HG03175 (cell line): ENCODE results near the gene LRRC28.

Experiments used
- ATAC-seq: cut with Tn5 transposase; IDR thresholded peaks from one replicate; pipeline ENCODE4 v1.9.1; 2021; ENCODE audit warnings: mild to moderate bottlenecking, moderate library complexity; ENCODE audit not compliant: unreplicated experiment

Gene LRRC28

DNA sequence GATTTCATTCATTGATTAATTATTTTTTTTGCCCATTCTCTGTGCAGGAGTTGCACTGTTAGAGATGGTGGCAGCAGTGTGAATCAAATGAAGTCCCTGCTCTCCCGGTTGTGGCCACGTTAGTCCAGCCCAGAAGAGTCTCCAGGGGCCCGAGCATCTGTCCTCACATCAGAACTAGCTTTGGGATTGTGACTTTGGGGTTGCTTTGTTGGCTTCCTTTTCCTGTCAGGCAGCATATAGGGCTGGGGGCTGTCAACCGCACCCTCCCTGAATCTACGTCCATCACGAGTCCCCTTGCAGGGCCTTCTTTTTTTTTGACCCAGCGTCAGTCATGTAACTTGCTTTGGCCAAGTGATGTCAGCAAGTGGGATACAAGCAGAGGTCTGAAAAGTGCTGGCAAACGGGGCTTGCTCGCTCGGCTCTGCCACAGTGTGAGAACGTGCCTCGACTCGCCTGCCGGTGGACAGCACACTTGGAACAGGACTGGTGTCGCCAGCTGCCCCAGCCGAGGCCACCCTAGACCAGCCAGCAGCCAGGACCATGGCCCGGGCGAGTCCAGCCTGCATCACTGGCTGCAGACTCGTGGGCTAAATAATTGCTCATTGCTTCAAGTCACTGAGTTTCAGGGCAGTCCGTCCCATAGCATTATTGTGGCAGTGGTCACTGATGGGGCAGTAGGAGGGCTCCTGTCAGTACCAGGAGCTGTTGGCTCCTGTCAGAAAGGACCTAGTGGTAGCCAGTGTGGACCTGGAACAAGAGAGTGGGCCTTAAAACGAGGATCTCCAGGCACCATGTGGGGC lies 162.9 kb downstream of the LRRC28 start:
- ATAC-seq = no peak

DNA sequence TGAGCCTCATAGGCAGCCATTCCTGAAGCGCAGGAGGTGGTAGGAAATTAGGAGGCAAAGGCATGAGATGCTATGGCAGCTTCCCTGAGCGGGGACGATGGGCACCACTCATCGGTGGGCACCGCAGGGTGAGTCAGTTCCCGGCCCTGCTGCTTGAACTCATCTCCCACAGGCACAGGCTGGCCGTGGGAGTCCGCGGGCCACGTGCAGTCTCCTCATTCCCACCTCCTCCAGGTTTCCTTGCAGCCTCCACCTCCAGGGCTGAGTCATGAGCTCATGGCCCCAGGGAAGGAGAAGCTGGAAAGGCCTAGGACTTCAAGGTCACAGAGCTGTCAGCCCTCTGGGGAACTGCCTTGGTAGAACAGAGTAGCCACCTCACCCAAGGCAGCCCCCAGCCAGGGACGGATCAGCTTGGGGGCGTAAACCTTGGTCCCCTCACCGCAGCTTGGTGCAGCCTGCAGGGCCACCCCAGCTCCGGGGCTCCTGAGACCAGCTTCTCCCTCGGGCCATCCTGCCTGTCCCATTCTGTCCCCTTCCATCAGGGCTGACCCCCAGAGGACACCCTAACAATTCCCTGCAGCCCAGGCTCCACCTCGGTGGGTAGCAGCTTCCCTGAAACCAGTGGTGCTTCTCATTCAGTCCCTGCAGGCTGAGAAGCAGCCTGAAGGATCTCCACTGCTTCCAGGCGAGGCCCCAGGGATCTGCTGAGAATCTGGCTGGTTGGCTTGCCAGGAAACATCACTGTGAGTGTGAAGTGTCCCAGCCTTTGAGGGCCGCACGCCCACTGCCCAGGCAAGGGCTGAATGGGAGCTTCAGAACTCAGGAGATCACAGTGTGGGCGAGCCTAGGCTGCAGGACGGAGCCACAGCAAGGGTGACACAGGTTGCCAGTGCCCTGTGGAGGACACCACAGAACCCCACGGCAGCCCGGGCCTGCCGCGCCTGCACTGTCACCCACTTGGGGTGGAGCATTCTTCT lies 163.8 kb downstream of the LRRC28 start:
- no peak for ATAC-seq

DNA sequence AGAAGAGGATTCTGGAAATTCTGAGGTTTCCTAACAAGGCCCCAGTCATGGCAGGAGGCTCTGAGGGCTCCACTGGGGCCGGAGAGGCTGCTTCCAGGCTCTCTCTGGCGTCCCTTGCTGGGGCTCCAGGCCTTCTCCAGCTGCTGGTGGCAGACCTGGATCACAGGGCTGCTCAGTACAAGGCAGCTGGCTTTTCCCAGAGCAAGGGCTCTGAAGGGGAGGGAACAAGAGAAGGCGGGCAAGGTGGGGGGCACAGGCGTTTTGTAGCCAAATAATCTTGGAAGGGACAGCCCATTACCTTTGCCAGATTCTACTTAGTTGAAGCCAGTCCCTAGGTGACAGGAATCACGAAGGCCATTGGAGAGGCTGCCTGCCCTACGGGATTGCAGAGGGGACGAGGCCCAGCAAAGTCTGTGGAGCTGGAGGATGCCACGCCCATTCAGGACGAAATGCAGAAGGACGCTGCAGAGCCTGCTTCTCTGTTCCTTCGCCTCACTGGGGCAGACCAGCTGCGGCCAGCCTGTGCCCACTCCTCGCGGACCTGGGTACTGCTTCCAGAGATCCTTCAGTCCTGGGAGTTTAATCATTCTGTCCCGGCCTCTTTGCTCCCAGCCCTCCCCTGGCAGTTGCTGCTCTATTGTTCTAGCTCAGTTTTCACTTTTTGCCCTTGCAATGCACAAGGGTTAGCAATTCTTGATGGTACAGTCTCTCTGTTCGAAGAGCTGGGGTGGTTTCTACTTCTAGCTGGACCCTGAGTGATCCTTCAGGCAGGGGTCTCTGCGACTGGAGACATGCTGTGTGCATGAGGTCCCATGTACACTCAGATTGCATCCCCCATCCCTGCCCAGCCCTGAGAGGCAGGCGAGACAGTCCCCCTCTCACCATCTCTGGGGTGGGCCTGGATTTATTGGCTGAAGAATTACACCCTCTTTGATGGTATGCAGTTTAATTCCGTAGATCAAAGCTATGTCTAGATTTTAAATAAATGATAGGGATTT lies 165.2 kb downstream of the LRRC28 start:
- no peak for ATAC-seq

DNA sequence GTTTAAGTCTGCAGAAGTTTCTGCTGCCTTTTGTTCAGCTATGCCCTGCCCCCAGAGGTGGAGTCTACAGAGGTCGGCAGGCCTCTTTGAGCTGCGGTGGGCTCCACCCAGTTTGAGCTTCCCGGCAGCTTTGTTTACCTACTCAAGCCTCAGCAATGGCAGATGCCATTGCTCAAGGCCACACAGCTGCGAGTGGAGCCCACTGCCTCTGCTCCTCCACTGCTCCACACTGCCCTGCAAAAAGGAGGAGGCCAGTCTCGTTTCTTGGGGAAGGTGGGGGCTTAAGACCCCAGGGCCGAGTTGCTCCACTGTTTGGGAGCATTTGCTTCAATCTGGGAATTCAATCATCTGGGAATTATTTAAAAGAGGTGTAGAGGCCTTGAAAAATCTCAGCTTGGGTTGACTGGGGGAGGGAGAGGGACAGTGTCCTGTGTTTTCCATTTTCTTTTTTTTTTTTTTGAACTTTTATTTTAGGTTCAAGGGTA lies 169.9 kb downstream of the LRRC28 start:
- no peak for ATAC-seq

DNA sequence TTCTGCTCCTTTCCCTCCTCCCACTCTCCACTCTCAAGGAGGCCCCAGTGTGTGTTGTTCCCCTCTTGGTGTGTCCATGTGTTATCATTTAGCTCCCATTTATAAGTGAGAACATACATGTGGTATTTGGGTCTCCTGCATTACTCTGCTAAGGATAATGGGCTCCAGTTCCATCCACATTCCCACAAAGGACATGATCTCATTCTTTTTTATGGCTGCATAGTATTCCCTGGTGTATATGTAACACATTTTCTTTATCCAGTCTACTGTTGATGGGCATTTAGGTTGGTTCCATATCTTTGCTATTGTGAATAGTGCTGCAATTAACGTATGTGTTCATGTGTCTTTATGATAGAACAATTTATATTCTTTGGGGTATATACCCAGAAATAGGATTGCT lies 170.5 kb downstream of the LRRC28 start:
- ATAC-seq = no peak

DNA sequence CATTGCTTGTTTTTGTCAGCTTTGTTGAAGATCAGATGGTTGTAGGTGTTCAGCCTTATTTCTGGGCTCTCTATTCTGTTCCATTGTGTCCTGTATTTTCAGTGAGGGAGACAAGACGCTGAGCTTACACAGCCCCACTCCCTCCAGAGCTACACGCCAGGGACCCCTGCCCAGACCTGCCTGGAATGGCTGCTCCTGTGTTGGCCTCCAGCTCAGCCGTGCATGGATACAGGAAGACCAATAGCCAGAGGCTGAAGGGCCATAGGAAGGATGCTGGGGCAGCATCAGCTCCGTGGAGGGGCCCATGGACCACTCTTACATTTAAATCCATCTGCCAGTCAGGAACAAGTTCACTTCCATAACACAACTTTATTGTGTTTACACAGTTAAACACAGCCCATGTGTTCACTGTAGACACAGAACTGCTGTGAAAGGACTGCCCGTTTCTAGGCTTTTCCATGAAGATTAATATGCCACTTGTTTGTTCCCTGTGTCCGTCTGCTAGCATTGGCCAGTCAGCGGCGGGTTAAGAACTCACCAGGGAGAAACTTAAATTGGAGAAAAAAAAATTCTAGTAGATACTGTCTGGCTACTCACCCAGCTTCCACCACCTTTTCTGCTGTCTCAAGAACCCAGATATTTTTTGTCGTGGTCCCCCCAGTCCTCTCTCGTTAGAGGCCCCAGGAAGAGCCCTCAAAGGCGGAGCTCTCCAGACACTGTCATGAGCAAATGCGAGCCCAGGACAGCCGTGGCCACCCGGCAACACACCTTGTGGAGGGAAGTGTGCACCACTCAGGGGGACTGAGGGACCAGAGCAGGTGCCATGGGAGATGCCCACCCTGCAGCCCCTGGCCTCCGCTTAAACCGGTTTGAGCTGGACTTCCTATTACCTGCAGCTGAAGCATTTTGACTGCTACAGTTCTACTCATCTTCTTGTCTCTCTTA lies 172.2 kb downstream of the LRRC28 start:
- no peak for ATAC-seq

DNA sequence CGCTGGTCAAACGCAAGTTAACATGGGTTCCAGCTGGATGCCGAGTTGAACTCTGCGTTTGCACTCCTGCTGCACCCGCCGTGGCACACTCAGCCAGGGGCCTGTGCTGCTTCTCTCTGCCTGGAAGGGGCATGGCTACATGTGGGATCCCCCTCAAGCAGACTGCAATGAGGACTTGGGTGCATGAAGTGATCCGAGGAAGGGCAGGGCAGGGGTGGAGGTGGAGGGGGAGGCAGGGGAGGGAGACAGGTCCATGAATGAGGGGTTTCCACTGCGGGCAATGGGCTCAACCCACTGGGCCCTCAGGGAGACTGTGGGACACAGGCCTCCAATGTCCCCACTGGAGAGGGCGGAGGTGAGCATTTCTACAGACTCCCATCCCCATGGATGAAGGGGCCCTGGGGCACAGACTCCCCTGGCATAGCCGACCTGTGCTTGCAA lies 172.9 kb downstream of the LRRC28 start:
- no peak for ATAC-seq

DNA sequence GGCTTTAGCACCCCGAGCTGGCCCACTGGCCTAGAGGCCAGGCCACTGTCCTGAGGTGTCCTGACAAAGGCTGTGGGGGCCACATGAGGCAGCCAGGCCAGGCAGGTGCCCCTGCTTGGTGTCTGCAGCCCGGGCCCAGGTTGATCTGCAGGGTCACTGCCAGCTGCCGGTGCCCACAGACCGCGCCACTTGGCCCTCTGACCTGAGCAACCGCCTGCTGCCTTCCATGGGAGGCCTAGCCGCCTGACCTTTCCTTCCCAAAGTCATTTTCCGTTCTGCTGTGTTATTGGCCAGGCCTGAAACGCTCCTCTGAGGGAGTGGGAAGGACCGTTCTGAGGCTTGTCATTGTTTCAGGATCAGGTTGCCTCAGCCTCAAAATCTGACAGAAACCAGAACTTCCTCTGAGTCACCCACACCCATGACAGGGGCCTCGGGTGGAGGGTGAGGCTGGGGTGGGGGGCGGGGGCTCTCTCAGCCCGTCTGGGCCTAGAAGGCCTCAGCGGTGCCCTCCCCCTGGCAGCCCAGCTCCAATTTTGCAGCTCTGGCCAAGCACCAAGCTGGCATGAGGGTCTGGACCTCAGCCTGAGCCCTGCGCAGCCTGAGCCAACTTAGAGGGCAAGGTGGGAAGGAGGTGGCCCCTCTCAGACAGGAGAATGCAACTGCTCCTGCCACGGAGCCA lies 173.8 kb downstream of the LRRC28 start:
- ATAC-seq = peak; percentile 58

DNA sequence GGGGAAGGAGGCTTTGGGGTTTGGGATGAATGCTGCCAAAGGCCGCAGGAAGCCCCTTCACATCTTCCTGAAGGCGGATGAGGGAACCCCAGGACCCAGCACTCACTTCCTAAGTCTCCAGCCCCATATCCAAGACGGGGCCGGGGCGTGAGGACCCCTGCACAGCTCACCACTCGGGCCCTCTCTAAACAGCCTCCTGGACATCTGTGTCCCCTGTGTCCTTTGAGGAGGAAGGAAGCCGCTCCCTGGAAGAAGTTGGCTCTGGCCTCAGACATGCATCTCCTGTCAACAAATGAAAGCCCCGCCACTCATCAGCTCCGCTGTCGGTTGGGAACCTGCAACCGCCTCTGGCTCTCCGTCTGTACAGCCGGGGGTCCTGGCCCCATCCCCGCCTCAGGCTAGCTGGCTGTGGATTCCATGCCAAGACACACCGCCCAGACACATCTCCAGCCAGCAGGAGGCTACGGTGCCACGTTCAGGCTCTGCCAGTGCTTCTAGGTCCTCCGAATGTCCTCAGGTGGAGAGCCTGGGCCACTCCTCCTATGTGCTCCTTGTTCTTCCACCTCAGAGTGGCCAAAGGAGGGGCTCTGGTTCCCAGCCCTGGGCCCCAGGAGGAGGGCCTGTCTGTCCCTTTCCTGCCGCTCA lies 174.5 kb downstream of the LRRC28 start:
- ATAC-seq = no peak

DNA sequence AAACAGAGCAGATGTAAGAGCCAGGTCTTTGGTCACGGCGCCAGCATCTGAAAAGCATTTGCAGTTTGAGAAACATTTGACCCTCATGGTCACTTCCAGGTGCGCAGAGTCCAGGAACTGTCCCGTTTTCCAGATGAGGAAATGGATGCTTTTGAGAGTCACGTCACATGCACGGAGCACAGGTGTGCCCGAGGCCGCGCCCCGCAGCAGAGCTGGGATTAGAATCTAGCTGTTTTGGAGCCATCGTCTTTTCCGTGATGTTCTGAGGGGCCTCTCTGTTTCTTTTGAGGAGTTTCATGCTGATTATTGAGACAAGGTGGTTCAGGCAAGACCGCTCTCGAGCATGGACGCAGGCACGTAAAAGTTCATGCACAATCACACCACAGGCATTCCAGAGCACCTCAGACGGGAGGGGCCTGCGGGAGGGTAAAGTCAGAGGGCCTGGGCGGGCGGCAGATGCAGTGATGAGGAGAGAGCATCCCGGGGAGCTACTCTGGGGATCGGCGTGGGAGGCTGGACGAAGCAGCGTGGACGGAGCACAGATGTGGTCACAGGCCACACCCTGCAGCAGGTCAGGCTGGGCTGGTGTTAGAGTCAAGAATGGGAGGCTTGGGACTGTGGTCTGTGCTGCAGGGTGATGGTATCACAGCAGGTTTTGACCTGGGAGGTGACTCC lies 175.3 kb downstream of the LRRC28 start:
- ATAC-seq = no peak

DNA sequence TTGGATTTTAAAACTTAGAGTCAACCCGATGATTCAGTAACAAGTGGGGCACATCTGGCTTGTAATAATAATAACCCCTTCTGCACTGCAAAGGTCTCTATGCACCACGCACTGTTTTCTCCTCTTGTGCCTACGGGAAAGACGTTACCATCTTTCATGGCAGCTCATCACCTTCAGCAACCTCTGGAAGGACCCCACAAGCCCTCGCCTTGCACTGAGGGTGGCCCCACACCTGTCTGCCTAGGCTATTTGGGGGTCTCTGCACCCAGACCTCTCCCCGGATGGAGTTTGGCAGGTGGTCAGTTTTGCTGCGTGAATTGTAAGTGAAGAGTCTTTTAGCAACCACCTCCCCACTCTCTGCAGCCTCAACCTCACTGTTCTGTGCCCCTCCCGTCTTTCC lies 175.9 kb downstream of the LRRC28 start:
- no peak for ATAC-seq

DNA sequence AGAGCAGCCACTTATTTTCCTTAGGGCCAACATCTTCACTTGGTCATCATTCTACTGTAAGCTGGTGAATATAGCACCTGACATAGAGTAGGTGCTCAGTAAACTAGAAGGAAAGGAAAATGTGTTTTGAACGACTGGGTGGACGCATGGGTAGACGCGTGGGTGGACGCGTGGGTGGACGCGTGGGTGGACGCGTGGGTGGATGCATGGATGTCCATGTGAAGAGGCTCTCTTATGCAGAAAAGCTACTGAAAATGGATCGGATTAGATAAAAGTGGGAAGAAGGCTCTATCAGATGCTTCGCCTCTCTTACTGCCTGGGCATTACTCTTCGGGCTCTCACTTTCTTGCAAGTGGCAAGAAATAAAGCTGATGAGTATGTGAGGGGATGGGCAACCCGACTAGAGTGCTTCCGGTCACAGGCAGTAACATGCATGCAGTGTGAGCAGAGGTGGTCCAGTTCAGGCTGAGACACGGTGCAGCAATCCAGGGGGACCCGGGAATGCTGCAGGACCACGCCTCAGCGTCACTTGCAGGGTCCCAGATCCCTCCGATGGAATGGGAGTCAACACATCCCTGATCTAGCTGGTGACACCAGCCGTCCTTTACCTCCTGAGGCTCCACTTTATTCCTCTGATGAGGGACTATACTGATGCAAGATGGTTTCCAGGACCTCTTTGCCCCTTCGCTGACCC lies 176.5 kb downstream of the LRRC28 start:
- ATAC-seq = no peak

DNA sequence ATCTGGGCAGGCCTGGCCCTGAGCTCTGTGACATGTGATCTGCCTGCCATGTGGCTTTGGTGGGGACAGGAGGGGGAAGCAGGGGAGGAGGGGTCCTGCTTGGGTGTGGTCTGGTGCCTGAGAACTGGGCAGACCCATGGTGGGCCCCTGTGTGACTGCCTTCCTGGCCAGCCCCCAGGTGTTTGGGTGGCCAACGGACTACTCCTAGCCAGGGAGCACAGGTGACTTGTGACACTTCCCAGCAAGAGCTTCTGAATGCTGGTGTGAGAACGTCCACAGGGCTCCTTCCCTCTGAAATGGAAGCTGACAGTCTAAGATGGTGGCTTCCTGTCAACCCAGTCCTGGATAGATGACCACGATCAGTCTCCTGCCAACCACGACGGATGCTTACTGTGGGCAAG lies 178.4 kb downstream of the LRRC28 start:
- no peak for ATAC-seq

DNA sequence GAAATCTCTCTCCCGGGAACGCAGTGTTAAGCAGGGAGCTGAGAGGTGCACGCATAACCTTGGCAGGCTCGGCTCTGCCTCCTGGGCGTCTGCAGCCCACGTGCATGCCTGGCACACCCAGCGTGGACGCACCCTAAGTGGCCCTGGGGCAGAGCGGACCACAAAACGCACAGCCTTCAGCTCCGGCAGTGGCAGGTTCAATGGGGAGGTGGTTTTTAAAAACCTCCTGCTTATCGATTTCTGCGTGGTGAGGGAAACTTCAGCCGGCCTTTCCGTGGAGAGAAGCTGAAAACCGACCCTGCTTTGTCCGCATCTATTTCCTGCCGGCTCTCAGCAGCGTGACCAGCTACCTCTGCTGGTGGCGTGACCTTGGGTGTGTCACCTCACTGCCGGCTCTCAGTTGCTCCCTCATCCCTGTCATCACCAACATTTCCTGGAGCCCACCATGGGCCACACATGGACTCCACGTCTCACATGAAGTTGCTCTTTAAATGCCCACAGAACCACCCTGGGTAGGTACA lies 179.7 kb downstream of the LRRC28 start:
- ATAC-seq = no peak

DNA sequence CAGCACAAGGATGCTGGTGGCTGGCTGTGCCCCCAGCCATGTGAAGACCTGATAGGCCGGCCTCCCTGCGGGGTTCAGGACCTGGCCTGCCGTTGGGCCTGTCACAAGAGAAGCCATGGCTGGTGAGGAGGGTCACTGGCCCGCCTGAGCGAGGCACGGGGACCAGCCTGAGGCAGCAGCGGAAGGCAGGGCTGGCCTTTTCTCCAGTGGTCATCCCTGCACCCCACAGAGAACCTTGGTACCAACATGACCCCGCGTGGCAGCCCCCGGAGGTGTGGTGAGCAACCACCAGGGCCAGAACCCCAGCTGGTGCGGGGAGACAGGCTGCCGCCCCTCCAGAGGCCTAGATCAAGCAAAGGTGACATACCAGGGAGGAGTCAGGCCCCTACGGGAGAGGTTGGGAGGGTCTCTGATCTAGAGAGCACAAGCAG lies 180.4 kb downstream of the LRRC28 start:
- ATAC-seq = no peak

DNA sequence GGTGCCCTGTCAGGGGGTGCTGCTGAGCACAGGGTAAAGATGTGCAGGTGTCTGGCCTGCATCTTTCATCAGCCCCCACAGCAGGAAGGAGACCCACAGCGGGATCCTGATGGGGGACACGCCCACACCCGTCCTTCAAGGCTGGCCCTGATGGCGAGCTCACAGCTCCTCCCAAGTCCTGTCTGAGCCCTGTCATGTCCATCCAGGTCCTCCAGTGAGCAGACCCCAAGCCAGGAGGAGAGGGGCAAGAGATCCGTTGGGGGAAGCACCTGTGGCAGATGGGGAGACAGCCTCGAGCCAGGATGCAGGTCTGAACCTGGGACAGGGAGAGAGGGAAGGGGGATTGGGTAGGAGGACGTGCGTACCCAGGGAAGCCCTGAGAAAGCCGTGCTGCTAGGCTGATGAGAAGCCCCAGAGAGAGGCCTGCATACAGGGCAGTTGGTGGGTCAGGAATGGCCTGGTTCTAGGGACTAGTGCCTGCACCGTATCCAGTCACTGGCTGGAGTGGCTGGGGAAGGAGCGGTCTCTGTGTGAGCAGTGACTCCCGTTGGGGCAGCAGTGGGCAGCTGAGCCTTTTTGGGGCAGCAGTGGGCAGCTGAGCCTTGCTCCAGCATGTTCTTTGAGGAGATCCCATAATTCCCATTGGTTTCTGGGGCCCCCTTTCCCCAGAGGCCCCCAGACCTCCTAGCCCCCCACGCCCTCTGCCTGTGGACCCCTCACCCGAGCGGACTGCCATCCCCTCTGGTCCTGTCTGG lies 181.2 kb downstream of the LRRC28 start:
- no peak for ATAC-seq
